ENCODE results near the gene OCA2. TPM values are rescaled to one million over a fixed set of nuclear protein-coding genes. Genes with fewer than 3 reads are reported as not detected.

The OCA2 gene
- total and polyA plus RNA-seq, 2 of the 4 experiments (the other 2 are of a cell fraction), result under 0.01 to 0.03 TPM

GRCh38 chr15:27871078-27871901, 227.8 kb downstream of the OCA2 start:
- DNase-seq (no peak), ATAC-seq (ENCODE audit: low read depth) (no peak)
- intact Hi-C loops (cut with micrococcal nuclease), result no loop called here
- Histone ChIP-seq H3K9me3 (ENCODE audit: control insufficient read depth, insufficient read depth, low read length) (peaks cover 12% of the 10 kb centered on the region), H3K14ac (replicated peaks; ENCODE audit: low read depth, low read length) (no peak overlapping the region), H3K18ac (ENCODE audit: low read depth, low read length) (no peak overlapping the region), H3K27me3 (ENCODE audit: control insufficient read depth, insufficient read depth, low read length) (no peaks in the 10 kb centered on the region), H3K4me2 (ENCODE audit: low read depth, low read length) (no peak overlapping the region), H3K4me3 (ENCODE audit: insufficient read depth, low read depth, low read length) (no peak overlapping the region), H3K27ac (ENCODE audit: insufficient read depth, low read length) (no peak overlapping the region), H3K23ac (ENCODE audit: low read depth, low read length) (no peak overlapping the region), H3K9ac (ENCODE audit: low read depth, low read length) (no peak overlapping the region), H3K4me1 (ENCODE audit: control insufficient read depth, insufficient read depth, low read length) (no peaks in the 10 kb centered on the region), H3K9me1 (ENCODE audit: insufficient read depth, low read length) (no peaks in the 10 kb centered on the region), H2AK5ac (ENCODE audit: low read depth, low read length) (no peak overlapping the region), H3K79me1 (ENCODE audit: low read depth in 1 of 2, low read length in 2 of 2) (no peaks in the 10 kb centered on the region), H2AFZ (replicated peaks; ENCODE audit: low read length, poor library complexity) (no peak overlapping the region), H4K91ac (ENCODE audit: insufficient read depth, low read depth, low read length) (no peak overlapping the region), H4K8ac (ENCODE audit: low read depth in 2 of 2, low read length in 2 of 2) (no peak overlapping the region), H2BK120ac (ENCODE audit: low read depth, low read length) (no peak overlapping the region), H2BK5ac (ENCODE audit: low read depth, low read length, poor library complexity, severe bottlenecking) (no peak overlapping the region), H4K20me1 (ENCODE audit: insufficient read depth, low read length) (no peaks in the 10 kb centered on the region), H3K4ac (ENCODE audit: low read depth, low read length) (no peak overlapping the region), H4K5ac (ENCODE audit: low read depth, low read length) (no peak overlapping the region), H3K36me3 (ENCODE audit: control insufficient read depth, insufficient read depth, low read length) (no peaks in the 10 kb centered on the region), H2BK15ac (ENCODE audit: low read depth, low read length) (no peak overlapping the region), H2AK9ac (replicated peaks; ENCODE audit: low read depth, low read length, poor library complexity) (no peak overlapping the region), H2BK20ac (ENCODE audit: low read depth, low read length) (no peak overlapping the region), H3K56ac (ENCODE audit: extremely low read depth, insufficient read depth, low read length) (no peak overlapping the region)
- CTCF ChIA-PET, result no interaction called here
- TF ChIP-seq FOS (IDR thresholded peaks at IDR 0.05; ENCODE audit: low read depth, low read length) (no peak), MAFK (IDR thresholded peaks at IDR 0.05; ENCODE audit: low read depth, low read length) (no peak), RFX5 (IDR thresholded peaks at IDR 0.05; ENCODE audit: low read depth, low read length) (no peak), MAZ (IDR thresholded peaks at IDR 0.05; ENCODE audit: borderline replicate concordance, low read depth, low read length) (no peak), RCOR1 (IDR thresholded peaks at IDR 0.05; ENCODE audit: insufficient replicate concordance, low read length) (no peak), CTCF (conservative IDR thresholded peaks at IDR 0.05; ENCODE audit: low read depth, low read length) (no peak), CEBPB (IDR thresholded peaks at IDR 0.05; ENCODE audit: low read depth, low read length) (no peak), POLR2A (IDR thresholded peaks at IDR 0.05; ENCODE audit: low read depth, low read length) (no peak)
- in situ Hi-C loops (cut with MboI; ENCODE audit: low sequenced_read_pairs), result no loop called here
- POLR2A ChIA-PET (ENCODE audit: unreplicated experiment), result no interaction called here
- 75% methylated on average over 7 of the region's 16 CpGs; no CpG with 5 or more reads in 1 of the 2 experiments for WGBS, 2 experiments (ENCODE audit: extremely low coverage in 2 of 2, insufficient read length in 1 of 2)
- dilution Hi-C loops (cut with HindIII; ENCODE audit: low sequenced_read_pairs, unreplicated experiment), result no loop called here
- no TSS peak for BruUV-seq (replicated peaks)

All from IMR-90 (cell line).